AG09309 (cell line): ENCODE data around the gene TDRD7.

Experiments
- DNase-seq: peaks from one replicate; pipeline ENCODE4 v3.0.0-alpha.2; 2010; ENCODE audit warnings: low read depth
- H3K4me3 ChIP-seq: 2 replicates; pipeline ENCODE4 v1.5.1; 2011; ENCODE audit warnings: mild to moderate bottlenecking, low read depth, low read length, moderate library complexity; ENCODE audit not compliant: control insufficient read depth
- CTCF ChIP-seq: IDR thresholded peaks from 2 replicates; pipeline ENCODE4 v1.5.1; 2011; ENCODE audit warnings: mild to moderate bottlenecking, low read depth, low read length, inconsistent platforms; ENCODE audit not compliant: insufficient read depth, control insufficient read depth; ENCODE audit errors: missing control alignments

TDRD7 gene

GRCh38 chr9:97366889-97367288 is 45.0 kb upstream of the TDRD7 start:
- no peak for TF ChIP-seq CTCF
- no peak overlapping the region for H3K4me3 ChIP-seq
- DNase-seq = no peak

- no peak for DNase-seq
- TF ChIP-seq CTCF = no peak
- no peak overlapping the region for H3K4me3 ChIP-seq
Observed at GRCh38 chr9:97367729-97368128, 44.2 kb upstream of the TDRD7 start.

- no peak for DNase-seq
- no peak overlapping the region for H3K4me3 ChIP-seq
- no peak for TF ChIP-seq CTCF
Observed at GRCh38 chr9:97368964-97369363, 42.9 kb upstream of the TDRD7 start.

- TF ChIP-seq CTCF = no peak
- no peak for DNase-seq
- no peak overlapping the region for H3K4me3 ChIP-seq
Observed at GRCh38 chr9:97372580-97372979, 39.3 kb upstream of the TDRD7 start.

GRCh38 chr9:97373331-97373730 is 38.6 kb upstream of the TDRD7 start:
- no peak for TF ChIP-seq CTCF
- no peak for DNase-seq
- no peak overlapping the region for H3K4me3 ChIP-seq

GRCh38 chr9:97374811-97375210 is 37.1 kb upstream of the TDRD7 start:
- no peak for TF ChIP-seq CTCF
- no peak for DNase-seq
- H3K4me3 ChIP-seq = no peak overlapping the region

GRCh38 chr9:97376902-97377301 is 35.0 kb upstream of the TDRD7 start:
- H3K4me3 ChIP-seq = no peak overlapping the region
- TF ChIP-seq CTCF = no peak
- DNase-seq = no peak
